ENCODE results near the gene TBC1D1.

- no peak for TF ChIP-seq RARB (CRISPR knock-in tag; IDR thresholded peaks at IDR 0.05)
- TF ChIP-seq ZNF565 (CRISPR knock-in tag; conservative IDR thresholded peaks at IDR 0.05; ENCODE audit: low read depth) = no peak
Observed at GRCh38 chr4:37981844-37982720, 91.2 kb downstream of the TBC1D1 start.
